Measurements from ENCODE around the gene RPUSD3.

DNA sequence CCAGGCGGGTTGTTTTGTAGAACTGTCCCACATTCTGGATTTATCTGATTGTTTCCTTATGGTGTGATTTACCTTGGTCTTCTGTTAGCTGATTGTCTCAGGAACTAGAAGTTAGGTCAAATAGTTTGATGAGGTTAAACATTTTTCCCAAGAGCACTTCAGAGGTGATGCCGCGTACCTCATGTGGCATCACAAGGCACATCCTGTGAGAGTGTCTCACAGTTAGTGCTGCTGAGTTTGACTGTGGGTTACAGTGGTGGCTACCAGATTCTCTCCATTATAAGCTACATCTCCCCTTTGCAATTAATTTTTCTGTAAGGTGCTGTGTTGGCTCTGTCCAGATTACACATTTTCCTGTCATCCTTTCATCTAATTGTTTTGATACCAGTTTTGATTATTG, 12.6 kb downstream of the RPUSD3 start:
- no peak for TF ChIP-seq POLR2AphosphoS5 (IDR thresholded peaks at IDR 0.05)
- TF ChIP-seq CTCF (IDR thresholded peaks at IDR 0.05): no peak
- TF ChIP-seq EP300 (IDR thresholded peaks at IDR 0.05; ENCODE audit: low read depth): no peak
- no peak for TF ChIP-seq POLR2A (IDR thresholded peaks at IDR 0.05)

All from transverse colon (tissue), 4 donors.